GM19372 (cell line): Measurements from ENCODE around the gene WNK2.

ENCODE experiments used
- ATAC-seq: cut with Tn5 transposase; IDR thresholded peaks from one replicate; pipeline ENCODE4 v1.9.1; 2021; ENCODE audit warnings: mild to moderate bottlenecking, low read depth, moderate library complexity; ENCODE audit not compliant: unreplicated experiment

The WNK2 gene

GRCh38 chr9:93210974-93211653, 27.2 kb downstream of the WNK2 start:
- ATAC-seq = no peak

- ATAC-seq = no peak
These were observed 27.7 kb downstream of the WNK2 start for GRCh38 chr9:93211654-93212001.

GRCh38 chr9:93212409-93212808, 28.5 kb downstream of the WNK2 start:
- no peak for ATAC-seq

- ATAC-seq = no peak
These were observed 32.1 kb downstream of the WNK2 start for GRCh38 chr9:93216073-93216365.

- ATAC-seq = no peak
These were observed 33.8 kb downstream of the WNK2 start for GRCh38 chr9:93217706-93218105.

- no peak for ATAC-seq
These were observed 34.2 kb downstream of the WNK2 start for GRCh38 chr9:93218161-93218560.

GRCh38 chr9:93218671-93219420, 34.9 kb downstream of the WNK2 start:
- no peak for ATAC-seq

GRCh38 chr9:93219692-93220091, 35.8 kb downstream of the WNK2 start:
- ATAC-seq = no peak

- ATAC-seq = no peak
These were observed 36.7 kb downstream of the WNK2 start for GRCh38 chr9:93220627-93221026.

- ATAC-seq = no peak
These were observed 37.1 kb downstream of the WNK2 start for GRCh38 chr9:93221044-93221443.

- no peak for ATAC-seq
These were observed 38.9 kb downstream of the WNK2 start for GRCh38 chr9:93222890-93223259.

- no peak for ATAC-seq
These were observed 39.6 kb downstream of the WNK2 start for GRCh38 chr9:93223260-93224180.

GRCh38 chr9:93224591-93224990, 40.7 kb downstream of the WNK2 start:
- ATAC-seq = no peak

- no peak for ATAC-seq
These were observed 41.5 kb downstream of the WNK2 start for GRCh38 chr9:93225417-93225816.

- no peak for ATAC-seq
These were observed 42.0 kb downstream of the WNK2 start for GRCh38 chr9:93225892-93226291.

GRCh38 chr9:93226819-93227218, 42.9 kb downstream of the WNK2 start:
- no peak for ATAC-seq

- no peak for ATAC-seq
These were observed 44.1 kb downstream of the WNK2 start for GRCh38 chr9:93228030-93228429.

GRCh38 chr9:93228453-93228852, 44.5 kb downstream of the WNK2 start:
- no peak for ATAC-seq

- no peak for ATAC-seq
These were observed 45.7 kb downstream of the WNK2 start for GRCh38 chr9:93229636-93230035.

GRCh38 chr9:93230185-93230584, 46.2 kb downstream of the WNK2 start:
- no peak for ATAC-seq

GRCh38 chr9:93230601-93231000, 46.7 kb downstream of the WNK2 start:
- ATAC-seq = no peak
